K562 (cell line): ENCODE results near the gene GIPC3.

Source experiments
- COPS2 ChIP-seq: fragments of 450-650 bp; conservative IDR thresholded peaks from 2 replicates; pipeline ENCODE4 v1.6.1; 2016; ENCODE audit warnings: mild to moderate bottlenecking, moderate library complexity
- EP300 ChIP-seq: IDR thresholded peaks from 2 replicates; pipeline ENCODE4 v1.6.1; 2012; ENCODE audit warnings: low read length, improper control_type of control experiment
- FOS ChIP-seq: IDR thresholded peaks from 3 replicates; pipeline ENCODE4 v1.6.1; 2011; ENCODE audit not compliant: insufficient read length; ENCODE audit errors: extremely low read depth
- HNRNPK ChIP-seq: fragments of 200-400 bp; formaldehyde crosslinking; IDR thresholded peaks from one replicate; pipeline ENCODE4 v1.6.1; 2018; ENCODE audit warnings: mild to moderate bottlenecking, low read depth, low read length; ENCODE audit not compliant: poor library complexity, severe bottlenecking
- JUNB ChIP-seq: fragments of 450-650 bp; formaldehyde crosslinking; conservative IDR thresholded peaks from 2 replicates; pipeline ENCODE4 v1.4.0; 2020; ENCODE audit warnings: mild to moderate bottlenecking
- MEF2A ChIP-seq: IDR thresholded peaks from 2 replicates; pipeline ENCODE4 v1.6.1; 2011; ENCODE audit warnings: low read depth, mild to moderate bottlenecking, low read length, moderate library complexity; ENCODE audit not compliant: control insufficient read depth
- POLR2AphosphoS5 ChIP-seq: IDR thresholded peaks from 2 replicates; pipeline ENCODE4 v1.6.1; 2011; ENCODE audit warnings: mild to moderate bottlenecking, low read depth, low read length, moderate library complexity; ENCODE audit not compliant: control insufficient read depth, insufficient read depth
- SIN3A ChIP-seq, 2 experiments: fragments of 150-350 bp in 1 of 2; IDR thresholded peaks; 2 replicates each; pipeline ENCODE4 v1.6.1; 2011 to 2016; ENCODE audit warnings: borderline replicate concordance in 2 of 2, low read depth in 2 of 2, low read length in 2 of 2, mild to moderate bottlenecking in 2 of 2, moderate library complexity in 2 of 2; ENCODE audit not compliant: control insufficient read depth in 1 of 2
- TF ChIP-seq, protein P1 (sequence below), 3 experiments: IDR thresholded peaks in 2 of 3; conservative IDR thresholded peaks in 1 of 3; 2 replicates each; pipeline ENCODE4 v1.5.1; 2011 to 2012; ENCODE audit warnings: low read length in 3 of 3, mild to moderate bottlenecking in 3 of 3, control low read depth in 2 of 3, improper control_type of control experiment in 1 of 3, inconsistent platforms in 1 of 3, low read depth in 1 of 3, mixed read lengths in 1 of 3, moderate library complexity in 1 of 3; ENCODE audit not compliant: insufficient read depth in 2 of 3
- TF ChIP-seq, protein P2 (sequence below): sonication (generic); formaldehyde crosslinking; IDR thresholded peaks from 2 replicates; pipeline ENCODE4 v1.8.1; 2023; ENCODE audit warnings: mild to moderate bottlenecking, missing genetic modification reagents
- TF ChIP-seq, protein P3 (sequence below): fragments of 250-450 bp; sonication (Bioruptor Pico); IDR thresholded peaks from 2 replicates; pipeline ENCODE4 v1.4.0; 2020; ENCODE audit warnings: mild to moderate bottlenecking, moderate library complexity
- TF ChIP-seq, protein P4 (sequence below): sonication (generic); formaldehyde crosslinking; IDR thresholded peaks from 2 replicates; pipeline ENCODE4 v1.8.1; 2023; ENCODE audit warnings: mild to moderate bottlenecking, missing genetic modification reagents
- TF ChIP-seq, protein P5 (sequence below): fragments of 450-650 bp; formaldehyde crosslinking; IDR thresholded peaks from 2 replicates; pipeline ENCODE4 v1.4.0; 2022; ENCODE audit warnings: missing genetic modification characterization
- TF ChIP-seq, protein P6 (sequence below): sonication (generic); formaldehyde crosslinking; IDR thresholded peaks from 2 replicates; pipeline ENCODE4 v1.8.0; 2022; ENCODE audit warnings: mild to moderate bottlenecking, missing genetic modification reagents, borderline replicate concordance

DNA sequence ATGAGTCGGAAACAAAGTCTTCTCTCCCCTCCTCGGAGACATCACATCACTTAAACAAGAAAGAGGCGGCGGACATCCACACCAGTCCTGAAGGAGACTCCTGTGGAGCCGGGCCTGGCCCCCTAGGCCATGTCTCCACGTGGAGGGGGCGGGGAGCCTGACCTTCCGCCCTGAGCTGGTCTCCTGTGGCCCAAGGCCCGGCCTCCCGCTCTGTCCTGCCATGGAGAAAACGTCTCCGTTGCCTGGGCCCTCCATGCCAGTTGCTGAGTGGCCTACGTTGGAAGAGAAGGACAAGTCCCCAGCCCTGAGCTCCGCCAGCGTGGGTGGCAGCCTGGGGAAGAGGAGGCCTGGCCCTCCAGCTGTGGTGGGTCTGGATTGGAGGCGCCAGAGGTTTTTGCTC, 46.8 kb downstream of the GIPC3 start:
- TF ChIP-seq JUNB = no peak
- TF ChIP-seq, protein P1, sequence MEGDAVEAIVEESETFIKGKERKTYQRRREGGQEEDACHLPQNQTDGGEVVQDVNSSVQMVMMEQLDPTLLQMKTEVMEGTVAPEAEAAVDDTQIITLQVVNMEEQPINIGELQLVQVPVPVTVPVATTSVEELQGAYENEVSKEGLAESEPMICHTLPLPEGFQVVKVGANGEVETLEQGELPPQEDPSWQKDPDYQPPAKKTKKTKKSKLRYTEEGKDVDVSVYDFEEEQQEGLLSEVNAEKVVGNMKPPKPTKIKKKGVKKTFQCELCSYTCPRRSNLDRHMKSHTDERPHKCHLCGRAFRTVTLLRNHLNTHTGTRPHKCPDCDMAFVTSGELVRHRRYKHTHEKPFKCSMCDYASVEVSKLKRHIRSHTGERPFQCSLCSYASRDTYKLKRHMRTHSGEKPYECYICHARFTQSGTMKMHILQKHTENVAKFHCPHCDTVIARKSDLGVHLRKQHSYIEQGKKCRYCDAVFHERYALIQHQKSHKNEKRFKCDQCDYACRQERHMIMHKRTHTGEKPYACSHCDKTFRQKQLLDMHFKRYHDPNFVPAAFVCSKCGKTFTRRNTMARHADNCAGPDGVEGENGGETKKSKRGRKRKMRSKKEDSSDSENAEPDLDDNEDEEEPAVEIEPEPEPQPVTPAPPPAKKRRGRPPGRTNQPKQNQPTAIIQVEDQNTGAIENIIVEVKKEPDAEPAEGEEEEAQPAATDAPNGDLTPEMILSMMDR (IDR thresholded peaks at IDR 0.05 in 2 of 3, conservative IDR thresholded peaks at IDR 0.05 in 1 of 3; ENCODE audit: insufficient read depth in 2 of 3, low read depth in 1 of 3, low read length in 3 of 3) = no peak
- no peak for TF ChIP-seq SIN3A (IDR thresholded peaks at IDR 0.05; ENCODE audit: borderline replicate concordance in 2 of 2, control insufficient read depth in 1 of 2, low read depth in 2 of 2, low read length in 2 of 2)
- TF ChIP-seq, protein P2, sequence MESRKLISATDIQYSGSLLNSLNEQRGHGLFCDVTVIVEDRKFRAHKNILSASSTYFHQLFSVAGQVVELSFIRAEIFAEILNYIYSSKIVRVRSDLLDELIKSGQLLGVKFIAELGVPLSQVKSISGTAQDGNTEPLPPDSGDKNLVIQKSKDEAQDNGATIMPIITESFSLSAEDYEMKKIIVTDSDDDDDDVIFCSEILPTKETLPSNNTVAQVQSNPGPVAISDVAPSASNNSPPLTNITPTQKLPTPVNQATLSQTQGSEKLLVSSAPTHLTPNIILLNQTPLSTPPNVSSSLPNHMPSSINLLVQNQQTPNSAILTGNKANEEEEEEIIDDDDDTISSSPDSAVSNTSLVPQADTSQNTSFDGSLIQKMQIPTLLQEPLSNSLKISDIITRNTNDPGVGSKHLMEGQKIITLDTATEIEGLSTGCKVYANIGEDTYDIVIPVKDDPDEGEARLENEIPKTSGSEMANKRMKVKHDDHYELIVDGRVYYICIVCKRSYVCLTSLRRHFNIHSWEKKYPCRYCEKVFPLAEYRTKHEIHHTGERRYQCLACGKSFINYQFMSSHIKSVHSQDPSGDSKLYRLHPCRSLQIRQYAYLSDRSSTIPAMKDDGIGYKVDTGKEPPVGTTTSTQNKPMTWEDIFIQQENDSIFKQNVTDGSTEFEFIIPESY (CRISPR knock-in tag) = no peak
- TF ChIP-seq HNRNPK = no peak
- no peak for TF ChIP-seq FOS
- TF ChIP-seq POLR2AphosphoS5 = no peak
- no peak for TF ChIP-seq EP300
- TF ChIP-seq COPS2 = no peak
- TF ChIP-seq, protein P3, sequence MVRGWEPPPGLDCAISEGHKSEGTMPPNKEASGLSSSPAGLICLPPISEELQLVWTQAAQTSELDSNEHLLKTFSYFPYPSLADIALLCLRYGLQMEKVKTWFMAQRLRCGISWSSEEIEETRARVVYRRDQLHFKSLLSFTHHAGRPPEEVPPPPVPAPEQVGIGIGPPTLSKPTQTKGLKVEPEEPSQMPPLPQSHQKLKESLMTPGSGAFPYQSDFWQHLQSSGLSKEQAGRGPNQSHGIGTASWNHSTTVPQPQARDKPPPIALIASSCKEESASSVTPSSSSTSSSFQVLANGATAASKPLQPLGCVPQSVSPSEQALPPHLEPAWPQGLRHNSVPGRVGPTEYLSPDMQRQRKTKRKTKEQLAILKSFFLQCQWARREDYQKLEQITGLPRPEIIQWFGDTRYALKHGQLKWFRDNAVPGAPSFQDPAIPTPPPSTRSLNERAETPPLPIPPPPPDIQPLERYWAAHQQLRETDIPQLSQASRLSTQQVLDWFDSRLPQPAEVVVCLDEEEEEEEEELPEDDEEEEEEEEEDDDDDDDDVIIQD = no peak
- TF ChIP-seq, protein P4, sequence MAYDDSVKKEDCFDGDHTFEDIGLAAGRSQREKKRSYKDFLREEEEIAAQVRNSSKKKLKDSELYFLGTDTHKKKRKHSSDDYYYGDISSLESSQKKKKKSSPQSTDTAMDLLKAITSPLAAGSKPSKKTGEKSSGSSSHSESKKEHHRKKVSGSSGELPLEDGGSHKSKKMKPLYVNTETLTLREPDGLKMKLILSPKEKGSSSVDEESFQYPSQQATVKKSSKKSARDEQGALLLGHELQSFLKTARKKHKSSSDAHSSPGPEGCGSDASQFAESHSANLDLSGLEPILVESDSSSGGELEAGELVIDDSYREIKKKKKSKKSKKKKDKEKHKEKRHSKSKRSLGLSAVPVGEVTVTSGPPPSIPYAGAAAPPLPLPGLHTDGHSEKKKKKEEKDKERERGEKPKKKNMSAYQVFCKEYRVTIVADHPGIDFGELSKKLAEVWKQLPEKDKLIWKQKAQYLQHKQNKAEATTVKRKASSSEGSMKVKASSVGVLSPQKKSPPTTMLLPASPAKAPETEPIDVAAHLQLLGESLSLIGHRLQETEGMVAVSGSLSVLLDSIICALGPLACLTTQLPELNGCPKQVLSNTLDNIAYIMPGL = no peak
- TF ChIP-seq MEF2A = no peak
- TF ChIP-seq, protein P5, sequence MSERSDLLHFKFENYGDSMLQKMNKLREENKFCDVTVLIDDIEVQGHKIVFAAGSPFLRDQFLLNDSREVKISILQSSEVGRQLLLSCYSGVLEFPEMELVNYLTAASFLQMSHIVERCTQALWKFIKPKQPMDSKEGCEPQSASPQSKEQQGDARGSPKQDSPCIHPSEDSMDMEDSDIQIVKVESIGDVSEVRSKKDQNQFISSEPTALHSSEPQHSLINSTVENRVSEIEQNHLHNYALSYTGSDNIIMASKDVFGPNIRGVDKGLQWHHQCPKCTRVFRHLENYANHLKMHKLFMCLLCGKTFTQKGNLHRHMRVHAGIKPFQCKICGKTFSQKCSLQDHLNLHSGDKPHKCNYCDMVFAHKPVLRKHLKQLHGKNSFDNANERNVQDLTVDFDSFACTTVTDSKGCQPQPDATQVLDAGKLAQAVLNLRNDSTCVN (CRISPR knock-in tag) = no peak
- TF ChIP-seq, protein P6, sequence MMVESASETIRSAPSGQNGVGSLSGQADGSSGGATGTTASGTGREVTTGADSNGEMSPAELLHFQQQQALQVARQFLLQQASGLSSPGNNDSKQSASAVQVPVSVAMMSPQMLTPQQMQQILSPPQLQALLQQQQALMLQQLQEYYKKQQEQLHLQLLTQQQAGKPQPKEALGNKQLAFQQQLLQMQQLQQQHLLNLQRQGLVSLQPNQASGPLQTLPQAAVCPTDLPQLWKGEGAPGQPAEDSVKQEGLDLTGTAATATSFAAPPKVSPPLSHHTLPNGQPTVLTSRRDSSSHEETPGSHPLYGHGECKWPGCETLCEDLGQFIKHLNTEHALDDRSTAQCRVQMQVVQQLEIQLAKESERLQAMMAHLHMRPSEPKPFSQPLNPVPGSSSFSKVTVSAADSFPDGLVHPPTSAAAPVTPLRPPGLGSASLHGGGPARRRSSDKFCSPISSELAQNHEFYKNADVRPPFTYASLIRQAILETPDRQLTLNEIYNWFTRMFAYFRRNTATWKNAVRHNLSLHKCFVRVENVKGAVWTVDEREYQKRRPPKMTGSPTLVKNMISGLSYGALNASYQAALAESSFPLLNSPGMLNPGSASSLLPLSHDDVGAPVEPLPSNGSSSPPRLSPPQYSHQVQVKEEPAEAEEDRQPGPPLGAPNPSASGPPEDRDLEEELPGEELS (CRISPR knock-in tag) = no peak
